Astrocyte (in vitro differentiated cells and primary cell): ENCODE data around the gene GRK3.

Experiments
- EZH2 ChIP-seq: IDR thresholded peaks from 2 replicates; pipeline ENCODE4 v1.6.1; 2012; ENCODE audit warnings: mild to moderate bottlenecking, low read length, inconsistent platforms; ENCODE audit not compliant: insufficient read depth
- TF ChIP-seq, protein P1 (sequence below): IDR thresholded peaks from 2 replicates; pipeline ENCODE4 v1.5.1; 2011; ENCODE audit warnings: low read depth, mild to moderate bottlenecking, inconsistent platforms, low read length, moderate library complexity; ENCODE audit not compliant: insufficient read depth

DNA sequence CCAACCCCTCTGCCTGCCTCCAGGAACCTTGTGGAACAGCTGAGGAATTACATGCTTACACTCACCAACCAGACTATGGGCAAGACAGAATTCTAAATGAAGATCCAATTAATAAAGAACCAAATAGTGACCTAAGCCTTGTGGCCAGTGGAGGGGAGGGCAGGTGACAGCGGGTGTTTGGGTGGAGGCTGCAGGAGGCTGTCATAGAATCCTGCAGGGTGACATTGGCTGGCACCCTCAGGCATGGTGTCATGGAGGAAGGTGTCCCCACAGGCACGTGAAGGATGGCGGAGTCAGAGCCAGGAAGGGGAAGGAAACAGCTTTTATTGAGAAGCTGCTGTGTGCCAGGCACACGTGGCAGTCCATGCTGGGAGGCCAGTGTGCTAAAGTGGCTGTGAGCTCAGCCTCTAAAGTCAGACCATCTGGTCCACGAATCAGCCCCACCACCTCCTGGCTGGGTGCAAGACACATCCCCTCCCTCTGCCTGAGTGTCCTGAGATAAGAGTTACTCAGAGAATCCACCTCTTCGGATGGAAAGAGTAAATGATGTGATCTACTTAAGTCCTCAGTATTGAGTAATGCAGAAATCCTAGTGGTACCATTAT is 186.2 kb downstream of the GRK3 start:
- TF ChIP-seq, protein P1, sequence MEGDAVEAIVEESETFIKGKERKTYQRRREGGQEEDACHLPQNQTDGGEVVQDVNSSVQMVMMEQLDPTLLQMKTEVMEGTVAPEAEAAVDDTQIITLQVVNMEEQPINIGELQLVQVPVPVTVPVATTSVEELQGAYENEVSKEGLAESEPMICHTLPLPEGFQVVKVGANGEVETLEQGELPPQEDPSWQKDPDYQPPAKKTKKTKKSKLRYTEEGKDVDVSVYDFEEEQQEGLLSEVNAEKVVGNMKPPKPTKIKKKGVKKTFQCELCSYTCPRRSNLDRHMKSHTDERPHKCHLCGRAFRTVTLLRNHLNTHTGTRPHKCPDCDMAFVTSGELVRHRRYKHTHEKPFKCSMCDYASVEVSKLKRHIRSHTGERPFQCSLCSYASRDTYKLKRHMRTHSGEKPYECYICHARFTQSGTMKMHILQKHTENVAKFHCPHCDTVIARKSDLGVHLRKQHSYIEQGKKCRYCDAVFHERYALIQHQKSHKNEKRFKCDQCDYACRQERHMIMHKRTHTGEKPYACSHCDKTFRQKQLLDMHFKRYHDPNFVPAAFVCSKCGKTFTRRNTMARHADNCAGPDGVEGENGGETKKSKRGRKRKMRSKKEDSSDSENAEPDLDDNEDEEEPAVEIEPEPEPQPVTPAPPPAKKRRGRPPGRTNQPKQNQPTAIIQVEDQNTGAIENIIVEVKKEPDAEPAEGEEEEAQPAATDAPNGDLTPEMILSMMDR, result no peak
- TF ChIP-seq EZH2, result no peak
